H9 (cell line): ENCODE measurements around the gene PADI4. TPM values are rescaled to one million over a fixed set of nuclear protein-coding genes. Genes with fewer than 3 reads are reported as not detected.

Experiments
- DNase-seq: peaks from one replicate; pipeline ENCODE4 v3.0.0-alpha.2; 2017
- H2AFZ ChIP-seq: one replicate; pipeline ENCODE4 v1.6.1; 2013; ENCODE audit warnings: mild to moderate bottlenecking, low read length, control low read depth, moderate library complexity
- H2AK5ac ChIP-seq: 2 replicates; pipeline ENCODE4 v1.6.1; 2013; ENCODE audit warnings: low read length, control low read depth, mixed read lengths; ENCODE audit not compliant: insufficient read length
- H2BK120ac ChIP-seq: one replicate; pipeline ENCODE4 v1.6.1; 2013; ENCODE audit warnings: low read depth, mild to moderate bottlenecking, low read length, control low read depth, inconsistent platforms; ENCODE audit not compliant: poor library complexity, severe bottlenecking
- H2BK12ac ChIP-seq: 2 replicates; pipeline ENCODE4 v1.6.1; 2013; ENCODE audit warnings: low read length, control low read depth, mixed read lengths, low read depth; ENCODE audit not compliant: insufficient read length
- H2BK15ac ChIP-seq: 2 replicates; pipeline ENCODE4 v1.6.1; 2013; ENCODE audit warnings: low read depth, low read length, control low read depth
- H2BK20ac ChIP-seq: one replicate; pipeline ENCODE4 v1.6.1; 2013; ENCODE audit warnings: low read depth, mild to moderate bottlenecking, low read length, control low read depth, inconsistent platforms; ENCODE audit not compliant: poor library complexity, severe bottlenecking
- H2BK5ac ChIP-seq: 2 replicates; pipeline ENCODE4 v1.6.1; 2013; ENCODE audit warnings: low read length, control low read depth, mixed read lengths; ENCODE audit not compliant: insufficient read length
- H3K14ac ChIP-seq: 2 replicates; pipeline ENCODE4 v1.6.1; 2013; ENCODE audit warnings: low read length, control low read depth; ENCODE audit not compliant: insufficient read depth
- H3K18ac ChIP-seq: 2 replicates; pipeline ENCODE4 v1.6.1; 2013; ENCODE audit warnings: low read depth, mild to moderate bottlenecking, mixed read lengths, low read length, control low read depth; ENCODE audit not compliant: insufficient read length
- H3K23ac ChIP-seq: 2 replicates; pipeline ENCODE4 v1.6.1; 2013; ENCODE audit warnings: low read length, control low read depth, mixed read lengths, low read depth; ENCODE audit not compliant: insufficient read length
- H3K23me2 ChIP-seq: 2 replicates; pipeline ENCODE4 v1.6.1; 2013; ENCODE audit warnings: low read depth, mild to moderate bottlenecking, mixed read lengths, low read length, control low read depth; ENCODE audit not compliant: insufficient read length, poor library complexity, severe bottlenecking
- H3K27ac ChIP-seq: 2 replicates; pipeline ENCODE4 v1.5.1; 2013; ENCODE audit warnings: low read length, control low read depth, mixed read lengths, low read depth; ENCODE audit not compliant: insufficient read length
- H3K27me3 ChIP-seq: 2 replicates; pipeline ENCODE4 v1.6.1; 2013; ENCODE audit warnings: low read length, control low read depth, inconsistent platforms; ENCODE audit not compliant: insufficient read depth
- H3K4ac ChIP-seq: 2 replicates; pipeline ENCODE4 v1.6.1; 2013; ENCODE audit warnings: low read depth, mild to moderate bottlenecking, control low read depth, inconsistent platforms, low read length, moderate library complexity
- H3K4me1 ChIP-seq: 2 replicates; pipeline ENCODE4 v1.6.1; 2013; ENCODE audit warnings: low read length, control low read depth, inconsistent platforms; ENCODE audit not compliant: insufficient read depth
- H3K4me2 ChIP-seq: 2 replicates; pipeline ENCODE4 v1.6.1; 2013; ENCODE audit warnings: low read length, control low read depth, mixed read lengths; ENCODE audit not compliant: insufficient read length, insufficient read depth
- H3K56ac ChIP-seq: 2 replicates; pipeline ENCODE4 v1.6.1; 2013; ENCODE audit warnings: low read depth, mild to moderate bottlenecking, mixed read lengths, low read length, control low read depth; ENCODE audit not compliant: insufficient read length
- H3K79me1 ChIP-seq: 2 replicates; pipeline ENCODE4 v1.6.1; 2013; ENCODE audit warnings: low read depth, mild to moderate bottlenecking, moderate library complexity, low read length, control low read depth, inconsistent platforms; ENCODE audit not compliant: insufficient read depth, poor library complexity, severe bottlenecking
- H3K79me2 ChIP-seq: 2 replicates; pipeline ENCODE4 v1.6.1; 2013; ENCODE audit warnings: low read length, control low read depth, inconsistent platforms; ENCODE audit not compliant: insufficient read depth
- H3K9ac ChIP-seq: 2 replicates; pipeline ENCODE4 v1.6.1; 2013; ENCODE audit warnings: low read length, control low read depth, mixed read lengths; ENCODE audit not compliant: insufficient read length; ENCODE audit errors: extremely low read depth
- H3K9me3 ChIP-seq: one replicate; pipeline ENCODE4 v1.6.1; 2013; ENCODE audit warnings: low read depth, low read length, inconsistent platforms; ENCODE audit not compliant: control insufficient read depth
- H3T11ph ChIP-seq: one replicate; pipeline ENCODE4 v1.6.1; 2013; ENCODE audit warnings: mild to moderate bottlenecking, low read length, control low read depth, inconsistent platforms
- H4K20me1 ChIP-seq: one replicate; pipeline ENCODE4 v1.6.1; 2013; ENCODE audit not compliant: control insufficient read depth, insufficient read length, insufficient read depth
- H4K5ac ChIP-seq: 2 replicates; pipeline ENCODE4 v1.6.1; 2013; ENCODE audit warnings: low read depth, mild to moderate bottlenecking, mixed read lengths, low read length, control low read depth; ENCODE audit not compliant: insufficient read length
- H4K8ac ChIP-seq: replicated peaks from 2 replicates; pipeline ENCODE4 v1.6.1; 2013; ENCODE audit warnings: low read length, control low read depth, mixed read lengths, low read depth; ENCODE audit not compliant: insufficient read length
- H4K91ac ChIP-seq: 2 replicates; pipeline ENCODE4 v1.6.1; 2013; ENCODE audit warnings: low read depth, mild to moderate bottlenecking, moderate library complexity, mixed read lengths, low read length, control low read depth; ENCODE audit not compliant: insufficient read length
- H3K27ac Mint-ChIP-seq, 3 experiments: 2 replicates in 2 of 3; 3 replicates in 1 of 3; pipeline ENCODE4 v1.8.0; 2020 to 2021; ENCODE audit warnings: mixed read lengths in 3 of 3, mild to moderate bottlenecking in 1 of 3, moderate library complexity in 1 of 3
- H3K27me3 Mint-ChIP-seq: 2 replicates; pipeline ENCODE4 v1.8.0; 2021; ENCODE audit warnings: low read depth, mild to moderate bottlenecking, moderate library complexity, mixed read lengths
- H3K36me3 Mint-ChIP-seq, 3 experiments: 2 replicates in 2 of 3; 3 replicates in 1 of 3; pipeline ENCODE4 v1.8.0; 2020 to 2021; ENCODE audit warnings: low read depth in 3 of 3, mixed read lengths in 3 of 3; ENCODE audit not compliant: insufficient read depth in 1 of 3
- H3K4me1 Mint-ChIP-seq, 2 experiments: 2 replicates each; pipeline ENCODE4 v1.8.0; 2020; ENCODE audit warnings: mixed read lengths in 2 of 2
- H3K4me3 Mint-ChIP-seq, 2 experiments: 2 replicates in 1 of 2; 3 replicates in 1 of 2; pipeline ENCODE4 v1.8.0; 2020 to 2021; ENCODE audit warnings: mild to moderate bottlenecking in 2 of 2, mixed read lengths in 2 of 2, moderate library complexity in 1 of 2
- H3K9me3 Mint-ChIP-seq, 2 experiments: 2 replicates in 1 of 2; 3 replicates in 1 of 2; pipeline ENCODE4 v1.8.0; 2020; ENCODE audit warnings: mild to moderate bottlenecking in 2 of 2, mixed read lengths in 2 of 2, moderate library complexity in 1 of 2
- CTCF ChIP-seq: fragments of 200-600 bp; sonication (generic); conservative IDR thresholded peaks from 3 replicates; pipeline ENCODE4 v1.8.0; 2021; ENCODE audit warnings: antibody characterized with exemption, mild to moderate bottlenecking
- WGBS: extraction: QIAGEN DNeasy Blood & Tissue Kit; methylation state at CpG from one replicate; pipeline ENCODE4 v1.1.7; 2013; ENCODE audit warnings: missing lambda C conversion rate, low lambda C conversion rate, mixed read lengths; ENCODE audit not compliant: insufficient read length; ENCODE audit errors: extremely low coverage; 5-methylcytosine and 5-hydroxymethylcytosine counted together
- total RNA-seq: library from RNA; stranded (reverse); gene quantifications from 2 replicates; pipeline ENCODE4 v1.2.1, GENCODE V29; 2021

Gene PADI4
- total RNA-seq, 1 experiment from 2014 or later = 0.13 TPM

GRCh38 chr1:17308593-17308992 is 596 bp downstream of the PADI4 start:
- H3K4me1 ChIP-seq = peaks cover 3% of the 10 kb centered on the region; the same call in 1 of the 2 replicates
- no peak overlapping the region for H4K5ac ChIP-seq
- no peak overlapping the region for H2BK12ac ChIP-seq
- no peaks in the 10 kb centered on the region for H3K23me2 ChIP-seq
- no peak overlapping the region for H3K23ac ChIP-seq
- peaks cover 43 to 51% of the 10 kb centered on the region in 2 experiments for H3K4me1 Mint-ChIP-seq
- no peak for DNase-seq
- no peak overlapping the region for H3K56ac ChIP-seq
- no peaks in the 10 kb centered on the region for H3K79me2 ChIP-seq
- H3K9ac ChIP-seq = no peak overlapping the region
- H3K27ac Mint-ChIP-seq = no peak overlapping the region
- H2BK20ac ChIP-seq = no peak overlapping the region
- H3K14ac ChIP-seq = no peak overlapping the region
- no peak overlapping the region for H2BK120ac ChIP-seq
- H2AK5ac ChIP-seq = no peak overlapping the region
- H3K4me3 Mint-ChIP-seq = no peak overlapping the region
- H3K9me3 ChIP-seq = no peaks in the 10 kb centered on the region
- H3K9me3 Mint-ChIP-seq = no peaks in the 10 kb centered on the region; a peak in 1 of 5 replicates
- no peaks in the 10 kb centered on the region for H3K79me1 ChIP-seq
- no peak for TF ChIP-seq CTCF
- no peak overlapping the region for H3T11ph ChIP-seq
- H4K8ac ChIP-seq = no peak overlapping the region
- H3K27ac ChIP-seq = no peak overlapping the region
- H3K18ac ChIP-seq = no peak overlapping the region
- no peaks in the 10 kb centered on the region for H4K20me1 ChIP-seq
- H3K36me3 Mint-ChIP-seq = no peaks in the 10 kb centered on the region
- H3K4me2 ChIP-seq = no peak overlapping the region
- WGBS = no CpG with 5 or more reads among the region's 6 CpGs
- no peaks in the 10 kb centered on the region; the same call in 1 of the 2 replicates for H3K27me3 Mint-ChIP-seq
- H2AFZ ChIP-seq = no peak overlapping the region
- H3K27me3 ChIP-seq = no peaks in the 10 kb centered on the region
- no peak overlapping the region for H4K91ac ChIP-seq
- no peak overlapping the region for H2BK5ac ChIP-seq
- no peak overlapping the region for H3K4ac ChIP-seq
- no peak overlapping the region for H2BK15ac ChIP-seq
